Adrenal gland (tissue), 12 donors: ENCODE data around the gene STX18. TPM values are rescaled to one million over a fixed set of nuclear protein-coding genes. Genes with fewer than 3 reads are reported as not detected.
A peak's percentile ranks its signal among the peaks of the same experiment; 100 is the strongest.

Experiments
- DNase-seq, 7 donors: peaks; one replicate each; pipeline ENCODE4 v3.0.0-alpha.2; 2019 to 2020
- H3K27ac ChIP-seq, 5 donors: fragments of 200-600 bp; sonication (generic) in 4 of 5; 1 replicate in 3 of 5; 2 replicates in 2 of 5; pipeline versions ENCODE4 v1.5.1 to v1.8.0; 2016 to 2020; ENCODE audit warnings: mild to moderate bottlenecking in 1 of 5
- H3K27me3 ChIP-seq: fragments of 200-600 bp; 2 replicates; pipeline ENCODE4 v1.8.0; 2021
- H3K36me3 ChIP-seq, 2 donors: fragments of 200-600 bp; replicated peaks in 1 of 2; 1 replicate in 1 of 2; 2 replicates in 1 of 2; pipeline versions ENCODE4 v1.5.1 to v1.8.0; 2018 to 2022
- H3K4me1 ChIP-seq, 2 donors: fragments of 200-600 bp; replicated peaks in 1 of 2; 1 replicate in 1 of 2; 2 replicates in 1 of 2; pipeline versions ENCODE4 v1.5.1 to v1.8.0; 2018 to 2021
- H3K4me3 ChIP-seq, 4 donors: fragments of 200-600 bp; sonication (generic) in 3 of 4; one replicate each; pipeline ENCODE4 v1.5.1; 2016 to 2018
- H3K9me3 ChIP-seq, 3 donors: fragments of 200-600 bp; sonication (generic) in 1 of 3; replicated peaks in 1 of 3; 1 replicate in 2 of 3; 2 replicates in 1 of 3; pipeline versions ENCODE4 v1.5.1 to v1.8.0; 2016 to 2021
- POLR2A ChIP-seq, 2 donors: fragments of 450-650 bp; IDR thresholded peaks; one replicate each; pipeline ENCODE4 v1.6.1; 2017; ENCODE audit warnings: antibody characterized with exemption in 2 of 2, mild to moderate bottlenecking in 2 of 2, moderate library complexity in 1 of 2
- WGBS, 4 donors: extraction: QIAGEN DNeasy Blood & Tissue Kit in 2 of 4; methylation state at CpG; one replicate each; pipeline versions ENCODE4 v1.1.5 to v1.1.7; 2013 to 2017; 5-methylcytosine and 5-hydroxymethylcytosine counted together
- intact Hi-C, 2 donors: fragments of 100-400 bp; cut with DNase I; formaldehyde crosslinking; loops; one replicate each; pipeline versions ENCODE4 v1.14.1 to v1.15.0; 2022 to 2023
- polyA plus RNA-seq, 3 donors: library from polyadenylated mRNA; stranded (reverse); fragments of 200-250 nt in 2 of 3; fragments of 350-450 nt in 1 of 3; fragmentation: Illumina TruSeq in 1 of 3; extraction: RNeasy Lipid Tissue Mini Kit (QIAGEN cat#74804) in 1 of 3; gene quantifications; one replicate each; pipeline ENCODE4 v1.2.3, GENCODE V29; 2013 to 2014
- total RNA-seq, 9 donors: library from RNA; depleted of rRNA in 4 of 9; stranded (reverse); fragments of >200 nt in 4 of 9; fragments of 120-200 nt in 1 of 9; fragmentation: NEBNext Ultra II Directional in 1 of 9; extraction: Animal tissue kit (Norgen Biotek cat#: 25700) in 1 of 9; gene quantifications; one replicate each; pipeline versions ENCODE4 v1.1.0 to v1.2.4, GENCODE V29; 2013 to 2023
- TF ChIP-seq, protein P1 (sequence below), 6 experiments: fragments of 450-650 bp in 4 of 6; fragments of 200-600 bp in 2 of 6; sonication (generic) in 1 of 6; IDR thresholded peaks; 1 replicate in 5 of 6; 2 replicates in 1 of 6; pipeline versions ENCODE4 v1.5.1 to v1.8.0; 2016 to 2021; ENCODE audit warnings: antibody characterized with exemption in 6 of 6, mild to moderate bottlenecking in 2 of 6, moderate library complexity in 1 of 6
- donor health status: healthy with polysubstance abuse.
- donor health status: Bipolar disorder and iron deficiency.
- donor health status: DM: yes; HTN: yes; CAD: no.
- donor health status: DM: no; HTN: no; CAD: no.
- donor health status: DM: no; HTN: no; CAD: no.
- donor health status: DM: yes; HTN: yes; CAD: no.

Gene STX18
- total and polyA plus RNA-seq, 12 donors: 28.6 to 88.5 (median 38.1) TPM

DNA sequence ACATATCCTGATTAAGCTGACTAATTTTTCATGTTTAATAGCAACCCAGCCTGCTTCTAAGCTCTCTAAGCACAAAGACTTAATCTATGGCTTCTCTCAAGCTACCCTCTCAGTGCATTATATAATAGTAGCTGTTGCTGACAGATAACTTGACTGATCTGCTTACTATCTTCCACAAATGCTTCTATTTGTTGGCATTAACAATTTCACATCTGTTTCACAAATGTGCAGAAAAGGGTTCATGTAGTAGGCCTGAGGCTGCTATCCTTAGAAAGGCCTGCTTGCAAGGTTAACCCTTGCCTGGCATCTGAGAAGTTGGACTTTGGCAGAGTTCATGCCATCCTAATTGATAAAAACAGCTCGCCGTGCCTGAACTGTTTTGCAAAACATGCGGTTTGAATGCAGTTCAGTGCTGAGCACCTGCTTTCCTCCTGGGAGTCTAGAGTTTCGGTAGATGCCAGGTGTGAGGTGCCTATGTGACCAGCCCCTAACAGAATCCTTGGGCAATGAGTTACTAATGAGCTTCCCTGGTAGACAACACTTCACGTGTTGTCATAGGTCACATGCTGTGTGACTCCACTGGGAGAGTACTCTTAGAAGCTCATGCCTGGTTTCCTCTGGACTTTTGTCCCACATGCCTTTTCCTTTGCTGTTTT is 86.5 kb downstream of the STX18 start:
- Histone ChIP-seq H3K9me3 (no peaks in the 10 kb centered on the region), H3K4me3 (no peak overlapping the region), H3K27me3 (no peaks in the 10 kb centered on the region), H3K36me3 (peaks cover 0 to 52% of the 10 kb centered on the region in 2 donors), H3K4me1 (peaks cover 0 to 20% of the 10 kb centered on the region in 2 donors), H3K27ac (peak overlapping the region in 1 of 5 donors; percentile 24)
- WGBS, 4 donors: 81 to 92% (median 86%) methylated on average over 2 to 5 of the region's 5 CpGs
- intact Hi-C loops: no loop called here
- no peak for DNase-seq
- no peak for TF ChIP-seq POLR2A (IDR thresholded peaks at IDR 0.05)
- TF ChIP-seq, protein P1, sequence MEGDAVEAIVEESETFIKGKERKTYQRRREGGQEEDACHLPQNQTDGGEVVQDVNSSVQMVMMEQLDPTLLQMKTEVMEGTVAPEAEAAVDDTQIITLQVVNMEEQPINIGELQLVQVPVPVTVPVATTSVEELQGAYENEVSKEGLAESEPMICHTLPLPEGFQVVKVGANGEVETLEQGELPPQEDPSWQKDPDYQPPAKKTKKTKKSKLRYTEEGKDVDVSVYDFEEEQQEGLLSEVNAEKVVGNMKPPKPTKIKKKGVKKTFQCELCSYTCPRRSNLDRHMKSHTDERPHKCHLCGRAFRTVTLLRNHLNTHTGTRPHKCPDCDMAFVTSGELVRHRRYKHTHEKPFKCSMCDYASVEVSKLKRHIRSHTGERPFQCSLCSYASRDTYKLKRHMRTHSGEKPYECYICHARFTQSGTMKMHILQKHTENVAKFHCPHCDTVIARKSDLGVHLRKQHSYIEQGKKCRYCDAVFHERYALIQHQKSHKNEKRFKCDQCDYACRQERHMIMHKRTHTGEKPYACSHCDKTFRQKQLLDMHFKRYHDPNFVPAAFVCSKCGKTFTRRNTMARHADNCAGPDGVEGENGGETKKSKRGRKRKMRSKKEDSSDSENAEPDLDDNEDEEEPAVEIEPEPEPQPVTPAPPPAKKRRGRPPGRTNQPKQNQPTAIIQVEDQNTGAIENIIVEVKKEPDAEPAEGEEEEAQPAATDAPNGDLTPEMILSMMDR (IDR thresholded peaks at IDR 0.05): no peak

DNA sequence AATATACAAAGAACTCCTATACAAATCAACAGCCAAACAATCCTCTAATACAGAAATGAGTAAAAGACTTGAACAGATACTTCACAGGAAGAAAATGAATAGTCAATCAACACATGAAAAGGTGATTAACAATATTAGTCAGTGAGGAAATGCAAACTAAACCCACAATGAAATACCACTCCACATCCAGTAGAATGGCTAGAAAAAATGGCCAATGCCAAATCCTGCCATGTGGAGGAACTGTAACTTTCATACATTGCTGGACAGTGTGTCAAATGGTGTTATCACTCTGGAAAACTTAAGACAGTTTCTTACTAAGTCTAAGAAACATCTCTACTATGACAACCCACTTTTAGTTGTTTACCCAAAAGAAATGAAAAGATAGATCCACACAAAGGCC is 95.4 kb downstream of the STX18 start:
- Histone ChIP-seq H3K27ac (no peak overlapping the region), H3K9me3 (no peaks in the 10 kb centered on the region), H3K4me3 (no peak overlapping the region), H3K36me3 (no peaks in the 10 kb centered on the region), H3K4me1 (no peaks in the 10 kb centered on the region), H3K27me3 (no peaks in the 10 kb centered on the region)
- no peak for DNase-seq
- intact Hi-C loops: no loop called here
- no peak for TF ChIP-seq POLR2A (IDR thresholded peaks at IDR 0.05)
- TF ChIP-seq, protein P1 (IDR thresholded peaks at IDR 0.05): no peak

DNA sequence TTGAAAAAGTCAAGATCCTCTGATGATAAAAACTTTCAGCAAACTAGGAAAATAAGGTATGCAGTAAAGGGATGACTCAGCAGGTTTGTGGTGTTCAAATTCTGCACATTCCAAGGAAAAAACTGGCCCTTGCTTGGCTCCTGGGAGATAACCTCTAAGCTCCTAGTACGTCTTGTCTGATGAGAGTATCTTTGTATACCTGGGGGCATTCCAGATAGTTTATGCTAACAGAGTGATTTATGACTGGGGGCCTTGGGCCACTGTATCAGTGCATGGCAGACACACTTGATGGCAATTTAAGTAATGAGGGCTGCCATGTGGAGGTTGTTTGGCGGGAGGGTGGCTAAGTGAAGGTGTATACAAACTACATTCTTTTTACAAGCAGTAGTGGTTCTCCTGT is 98.0 kb downstream of the STX18 start:
- WGBS, 4 donors: 42 to 70% (median 61%) methylated on average over 1 to 2 of the region's 2 CpGs
- Histone ChIP-seq H3K9me3 (no peaks in the 10 kb centered on the region), H3K27me3 (no peaks in the 10 kb centered on the region), H3K4me1 (no peaks in the 10 kb centered on the region), H3K27ac (no peak overlapping the region), H3K36me3 (no peaks in the 10 kb centered on the region), H3K4me3 (no peak overlapping the region)
- TF ChIP-seq, protein P1 (IDR thresholded peaks at IDR 0.05): no peak
- TF ChIP-seq POLR2A (IDR thresholded peaks at IDR 0.05): no peak
- DNase-seq: no peak
- intact Hi-C loops: no loop called here

DNA sequence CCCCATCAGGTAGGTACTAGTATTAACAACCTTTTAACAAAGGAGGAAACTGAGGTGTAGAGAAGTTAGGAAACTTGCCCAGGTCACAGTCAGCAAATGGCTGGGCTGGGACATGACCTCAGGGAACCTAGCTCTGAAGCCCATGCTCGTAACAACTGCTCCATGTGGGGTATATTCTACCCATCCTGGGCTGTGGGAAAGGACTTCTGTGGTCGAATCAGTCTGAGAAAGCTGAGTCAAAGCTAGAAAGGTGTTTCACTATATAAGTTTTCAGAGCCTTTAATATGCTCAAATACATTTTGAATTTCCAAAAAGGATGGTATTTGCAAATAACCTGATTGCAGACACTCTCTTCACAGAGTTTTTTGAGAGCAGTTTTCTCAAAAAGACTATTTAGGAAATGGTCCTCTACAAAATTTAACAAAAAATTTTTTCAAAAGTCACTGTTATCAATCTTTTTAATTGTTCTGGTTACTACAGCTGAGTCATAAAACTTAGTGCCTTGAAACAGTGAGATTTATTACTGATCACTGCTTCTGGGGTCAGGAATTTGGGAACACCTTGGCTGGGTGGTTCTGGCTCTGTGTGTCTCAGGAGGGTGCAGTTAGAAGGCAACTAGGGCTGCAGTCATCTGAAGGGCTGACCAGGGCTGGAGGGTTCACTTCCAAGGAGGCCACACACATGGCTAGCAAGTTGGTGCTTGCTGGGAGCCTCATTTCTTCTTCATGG is 101.4 kb downstream of the STX18 start:
- no peak overlapping the region for H3K27ac ChIP-seq
- 66 to 76% (median 71%) methylated on average over 2 of the region's 2 CpGs for WGBS, 4 donors
- TF ChIP-seq, protein P1 (IDR thresholded peaks at IDR 0.05): no peak
- TF ChIP-seq POLR2A (IDR thresholded peaks at IDR 0.05): no peak
- H3K9me3 ChIP-seq: no peaks in the 10 kb centered on the region
- intact Hi-C loops: no loop called here
- H3K4me1 ChIP-seq: no peaks in the 10 kb centered on the region
- no peak for DNase-seq
- no peak overlapping the region for H3K4me3 ChIP-seq
- peaks cover 0 to 9% of the 10 kb centered on the region in 2 donors for H3K36me3 ChIP-seq
- H3K27me3 ChIP-seq: no peaks in the 10 kb centered on the region
